Activated CD8-positive, alpha-beta memory T cell treated with anti-CD3 and anti-CD28 coated beads for 4 hours (primary cell): ENCODE data around the gene SKA1.
"Not testable (repeated sequence)": the region's sequence is repeated elsewhere in the genome, so short reads cannot be mapped to it uniquely, and the experiment has no call there.

Experiments
- DNase-seq, 2 donors: peaks; one replicate each; pipeline ENCODE4 v3.0.0-alpha.2; 2020; ENCODE audit warnings: low read depth in 2 of 2

The SKA1 gene

DNA sequence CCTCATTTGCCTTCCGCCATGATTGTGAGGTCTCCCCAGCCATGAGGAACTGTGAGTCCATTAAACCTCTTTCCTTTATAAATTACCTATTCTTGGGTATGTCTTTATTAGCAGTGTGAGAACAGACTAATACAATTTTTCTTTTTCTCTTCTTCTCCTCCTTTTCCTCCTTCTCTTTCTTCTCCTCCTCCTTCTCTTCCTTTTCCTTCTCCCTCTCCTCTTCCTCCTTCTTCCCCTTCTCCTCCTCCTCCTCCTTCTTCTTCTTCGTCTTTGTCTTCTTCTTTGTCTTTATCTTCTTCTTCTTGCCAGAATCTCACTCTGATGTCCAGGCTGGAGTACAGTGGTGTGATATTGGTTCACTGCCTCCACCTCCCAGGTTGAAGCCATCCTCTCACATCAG is 20.2 kb downstream of the SKA1 start:
- DNase-seq, result no peak

DNA sequence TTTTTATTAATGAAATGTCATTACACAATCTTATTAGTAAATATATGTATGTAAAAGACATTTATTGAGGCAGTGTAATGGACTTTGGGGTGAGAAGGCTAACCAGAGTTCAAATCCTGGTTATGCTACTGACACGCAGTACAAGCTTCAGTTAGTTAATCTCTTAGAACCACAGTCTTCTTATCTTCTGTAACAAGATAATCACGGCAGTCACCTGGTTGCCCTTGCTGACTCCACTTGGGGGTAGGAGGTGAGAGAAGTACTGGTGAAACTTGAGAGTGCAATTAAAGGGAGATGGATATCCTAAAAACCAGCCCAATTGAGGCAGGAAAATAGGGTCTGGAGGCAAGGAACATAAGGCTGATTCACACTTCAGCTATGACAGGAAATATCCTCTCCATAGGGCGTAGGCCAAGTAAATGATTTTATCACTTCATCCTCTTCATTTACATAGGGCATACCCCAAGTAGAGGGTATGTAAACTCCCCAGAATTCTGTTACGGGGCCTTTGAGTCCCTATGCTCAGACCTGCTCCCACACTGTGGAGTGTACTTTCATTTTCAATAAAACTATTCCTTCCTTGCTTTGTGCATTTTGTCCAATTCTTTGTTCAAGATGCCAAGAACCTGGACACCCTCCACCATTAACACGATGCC is 21.3 kb downstream of the SKA1 start:
- DNase-seq, result no peak

DNA sequence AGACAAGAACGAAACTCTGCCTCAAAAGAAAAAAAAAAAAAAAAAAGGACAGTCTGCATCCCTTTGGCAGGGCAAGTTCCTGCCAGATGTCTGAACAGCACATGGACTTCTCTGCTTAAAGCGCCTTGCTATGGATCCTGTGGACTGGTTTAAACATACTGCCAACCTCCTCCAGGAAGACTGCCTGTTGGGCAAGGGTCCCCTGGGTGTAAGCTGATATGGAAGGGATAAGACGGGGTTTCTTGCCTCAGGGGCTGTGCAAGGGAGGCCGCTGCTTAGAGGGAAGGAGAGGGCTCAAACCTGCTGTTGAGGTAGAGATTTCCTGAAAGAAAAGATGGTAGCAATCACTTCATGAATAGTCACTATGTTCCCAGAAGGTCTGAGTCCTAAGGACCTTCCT is 22.2 kb downstream of the SKA1 start:
- DNase-seq, result no peak

DNA sequence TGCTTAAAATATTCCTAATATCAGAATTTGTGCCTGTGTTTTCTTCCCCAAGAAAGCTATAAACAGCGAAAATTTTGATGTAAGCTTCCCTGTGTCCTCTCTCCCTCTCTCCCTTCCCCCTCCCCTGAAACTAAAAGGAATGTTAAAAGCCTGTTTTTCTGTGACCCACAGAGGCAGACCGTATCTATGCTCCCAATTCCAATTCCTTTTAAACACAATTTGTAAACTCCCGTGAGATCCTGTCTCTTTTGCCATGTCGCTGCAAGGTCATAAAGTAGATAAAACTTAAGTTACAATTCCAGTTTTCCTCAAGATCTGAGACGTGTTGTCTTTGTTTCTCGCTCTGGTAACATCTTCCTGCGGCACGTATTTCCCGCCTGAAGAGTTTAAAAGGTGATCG is 23.3 kb downstream of the SKA1 start:
- no peak for DNase-seq

DNA sequence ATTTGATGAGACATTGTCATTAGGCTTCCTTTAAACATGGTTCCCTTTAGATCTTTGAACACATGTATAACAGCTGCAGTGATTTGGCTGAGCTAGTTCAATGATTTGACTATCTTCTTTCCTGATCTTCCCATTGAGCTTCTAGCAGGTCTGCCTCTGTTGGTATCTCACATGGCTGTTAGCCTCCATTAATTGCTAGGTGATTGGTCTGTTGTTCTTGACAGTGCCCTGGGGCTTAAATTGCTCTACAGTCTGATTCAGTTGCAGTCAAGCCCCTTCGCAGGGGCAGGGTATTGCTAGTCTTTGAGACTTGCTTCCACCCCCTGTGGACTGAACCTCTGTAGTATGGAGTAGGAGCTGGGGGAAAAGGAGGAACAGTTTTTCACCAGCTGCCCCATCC is 24.1 kb downstream of the SKA1 start:
- no peak for DNase-seq

DNA sequence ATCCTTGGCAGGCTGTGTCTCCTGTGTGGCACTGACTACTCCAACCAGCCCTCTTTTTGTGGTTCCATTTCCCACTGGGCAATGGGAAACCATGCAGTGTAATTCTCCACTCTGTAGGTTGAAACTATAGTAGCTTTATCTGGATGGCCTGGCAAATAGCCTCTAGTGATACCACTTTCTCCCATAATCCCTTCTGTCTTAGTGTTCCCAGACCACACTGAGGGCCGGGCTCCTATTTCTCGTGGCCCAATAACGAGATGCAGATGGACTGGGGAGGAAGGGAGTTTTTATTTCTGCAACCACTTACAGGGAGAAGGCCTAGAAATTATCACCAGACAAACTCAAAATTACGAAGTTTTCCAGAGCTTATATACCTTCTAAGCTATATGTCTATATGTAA is 24.7 kb downstream of the SKA1 start:
- DNase-seq, result no peak

DNA sequence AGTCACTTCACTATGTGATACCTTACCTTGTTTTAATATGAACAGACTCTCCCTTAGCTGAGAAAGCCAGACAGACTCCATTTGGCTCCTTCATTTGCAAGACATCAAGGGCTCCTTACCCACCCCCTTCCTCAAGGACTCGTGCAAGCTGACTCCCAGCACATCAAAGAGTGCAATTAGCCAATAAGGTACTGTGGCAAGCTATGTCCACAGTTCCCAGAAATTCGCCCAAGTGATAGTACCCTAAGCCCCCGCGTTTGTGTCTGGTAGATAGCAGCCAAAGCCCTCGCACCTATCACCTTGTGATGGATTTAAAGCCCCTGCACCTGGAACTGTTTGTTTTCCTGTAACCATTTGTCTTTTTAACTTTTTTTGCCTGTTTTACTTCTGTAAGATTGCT is 25.6 kb downstream of the SKA1 start:
- not testable (repeated sequence) for DNase-seq

DNA sequence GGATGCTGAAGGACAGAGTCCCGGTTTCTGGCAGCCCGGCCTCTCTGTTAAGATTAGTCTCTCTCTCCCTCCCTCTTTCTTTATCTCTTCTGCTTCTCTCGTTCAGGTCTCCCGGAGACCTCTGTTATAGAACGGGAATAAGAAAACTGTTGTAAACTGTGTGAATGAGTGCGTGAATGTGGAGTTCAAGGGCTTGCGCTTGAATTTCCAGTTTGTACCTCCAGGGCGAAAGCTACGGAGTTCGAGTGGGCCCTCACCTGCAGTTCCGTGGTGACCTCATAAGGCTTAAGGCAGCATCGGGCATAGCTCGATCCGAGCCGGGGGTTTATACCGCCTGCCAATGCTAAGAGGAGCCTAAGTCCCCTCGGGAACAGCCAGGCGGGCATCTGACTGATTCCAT is 26.4 kb downstream of the SKA1 start:
- DNase-seq, result no peak

DNA sequence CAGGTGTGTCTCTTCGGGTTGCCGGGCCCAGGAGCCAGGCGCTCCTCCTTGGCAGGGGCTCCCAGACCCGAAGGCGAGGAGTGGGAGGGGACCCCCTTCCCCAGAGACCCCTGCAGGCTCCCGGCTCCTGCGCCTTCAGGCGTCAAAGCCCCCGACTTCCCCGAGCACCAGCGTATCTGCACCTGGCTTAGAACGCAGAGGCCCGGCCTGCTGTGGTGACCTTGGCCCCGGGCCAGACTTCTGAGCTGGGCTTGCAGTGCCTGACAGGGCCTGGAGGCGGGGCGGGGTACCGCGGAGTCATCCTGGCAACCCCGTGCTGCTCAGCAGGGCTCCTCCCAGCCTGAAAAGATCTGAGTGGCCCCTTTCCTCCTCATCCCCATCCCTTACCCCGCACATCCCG is 27.0 kb downstream of the SKA1 start:
- no peak for DNase-seq

DNA sequence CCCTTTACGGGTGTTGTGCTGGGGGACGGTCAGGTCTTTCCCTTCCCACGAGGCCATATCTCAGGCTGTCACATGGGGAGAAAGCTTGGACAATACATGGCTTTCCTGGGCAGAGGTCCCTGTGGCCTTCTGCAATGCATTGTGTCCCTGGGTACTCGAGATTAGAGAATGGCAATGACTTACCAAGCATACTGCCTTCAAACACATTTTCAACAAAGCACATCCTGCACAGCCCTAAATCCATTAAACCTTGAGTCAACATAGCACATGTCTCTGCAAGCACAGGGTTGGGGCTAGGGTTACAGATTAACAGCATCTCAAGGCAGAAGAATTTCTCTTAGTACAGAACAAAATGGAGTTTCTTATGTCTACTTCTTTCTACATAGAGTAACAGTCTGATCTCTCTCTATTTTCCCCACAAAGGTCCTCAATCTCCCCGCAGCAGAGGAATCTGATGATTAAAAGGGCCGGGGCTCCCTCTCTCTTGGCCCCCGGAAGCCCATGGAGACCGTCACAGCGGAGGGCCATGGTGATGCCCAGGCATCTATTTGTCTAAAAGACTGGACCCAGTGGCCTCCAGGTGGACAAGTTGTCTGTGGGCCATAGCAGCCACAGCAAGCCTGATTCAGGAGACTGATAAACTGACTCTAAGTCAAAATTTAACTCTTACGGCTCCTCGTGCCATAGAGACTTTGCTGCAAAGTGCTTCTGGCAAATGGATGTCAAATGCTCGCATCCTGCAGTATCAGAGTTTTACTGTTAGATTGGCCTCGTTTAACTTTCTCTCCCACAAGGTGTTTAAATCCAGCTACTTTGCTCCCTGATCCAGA is 30.1 kb downstream of the SKA1 start:
- not testable (repeated sequence) for DNase-seq

DNA sequence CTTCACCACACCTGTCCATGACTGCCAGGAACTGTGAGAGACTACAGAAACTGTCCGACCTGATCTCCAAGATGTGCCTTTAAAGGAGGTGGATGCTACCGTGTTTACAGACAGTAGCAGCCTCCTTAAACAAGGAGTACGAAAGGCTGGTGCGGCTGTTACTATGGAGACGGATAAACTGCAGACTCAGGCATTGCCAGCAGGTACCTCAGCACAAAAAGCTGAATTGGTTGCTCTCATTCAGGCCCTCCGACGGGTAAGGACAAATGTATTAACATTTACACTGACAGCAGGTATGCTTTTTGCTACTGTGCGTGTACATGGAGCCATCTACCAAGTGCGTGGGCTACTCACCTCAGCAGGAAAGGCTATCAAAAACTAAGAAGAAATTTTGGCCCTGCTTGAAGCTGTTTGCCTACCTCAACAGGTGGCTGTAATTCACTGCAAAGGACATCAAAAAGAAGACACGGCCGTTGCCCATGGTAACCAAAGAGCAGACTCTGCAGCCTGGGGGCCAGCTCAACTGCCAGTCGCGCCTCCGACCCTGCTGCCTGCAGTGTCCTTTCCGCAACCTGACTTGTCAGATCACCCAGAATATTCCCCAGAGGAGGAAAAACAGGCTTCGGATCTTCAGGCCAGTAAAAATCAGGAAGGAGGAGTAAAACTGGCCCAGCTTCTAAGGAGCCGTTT is 30.9 kb downstream of the SKA1 start:
- DNase-seq, result no peak

DNA sequence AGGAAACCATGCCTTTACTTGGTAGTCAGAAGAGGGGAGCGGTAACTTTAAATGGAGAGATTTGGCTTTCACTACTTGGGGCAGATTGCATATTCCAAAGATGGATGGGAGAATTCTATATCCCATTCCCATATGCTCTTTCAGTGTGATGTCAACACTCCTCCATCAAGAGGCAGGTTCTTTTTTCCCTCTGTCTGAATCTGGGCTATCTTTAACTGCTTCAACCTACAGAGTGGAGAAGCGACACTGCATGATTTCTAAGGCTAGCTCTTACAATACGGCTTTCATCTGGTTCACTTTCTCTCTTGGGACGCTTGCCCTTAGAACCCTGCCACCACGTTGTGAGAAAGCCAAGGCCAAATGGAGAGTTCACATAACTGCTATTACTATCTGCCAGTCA is 34.4 kb downstream of the SKA1 start:
- DNase-seq, result no peak

DNA sequence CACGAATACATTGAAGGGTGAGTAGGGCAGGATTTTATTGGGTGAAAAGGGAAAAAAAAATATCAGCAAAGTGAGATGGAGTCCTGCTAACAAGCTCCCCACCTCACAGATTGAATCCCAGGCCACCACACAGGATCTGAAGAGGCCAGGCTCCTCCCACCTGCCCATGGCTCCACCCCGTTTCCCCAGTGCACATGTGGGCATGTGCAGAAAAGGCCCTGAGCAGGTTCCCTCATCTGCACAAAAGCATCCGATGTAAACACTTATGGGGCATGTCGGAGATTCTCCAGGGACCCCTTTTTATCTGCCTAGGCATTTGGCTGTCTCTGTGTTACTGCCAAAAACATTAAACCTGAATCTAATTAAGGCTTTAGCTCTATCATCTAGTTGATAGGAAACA is 35.2 kb downstream of the SKA1 start:
- DNase-seq, result no peak

DNA sequence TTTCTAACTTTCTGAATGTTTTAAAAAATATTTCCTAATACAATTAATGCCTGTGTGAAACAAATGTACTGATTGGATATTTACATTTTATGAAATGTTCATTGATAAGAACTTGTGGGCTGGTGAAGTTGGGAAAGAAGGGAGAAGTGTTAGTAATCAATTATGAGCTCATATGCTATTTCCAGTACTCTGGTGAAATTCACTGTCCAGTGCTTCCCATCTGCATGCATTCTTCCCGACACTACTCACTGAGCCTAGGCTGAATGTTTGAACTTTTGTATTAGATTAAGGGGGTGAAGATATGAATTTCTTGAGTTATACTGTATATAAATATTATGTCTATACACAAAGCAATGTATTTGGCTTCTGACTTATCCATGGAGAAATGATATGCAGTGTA is 36.0 kb downstream of the SKA1 start:
- no peak for DNase-seq

DNA sequence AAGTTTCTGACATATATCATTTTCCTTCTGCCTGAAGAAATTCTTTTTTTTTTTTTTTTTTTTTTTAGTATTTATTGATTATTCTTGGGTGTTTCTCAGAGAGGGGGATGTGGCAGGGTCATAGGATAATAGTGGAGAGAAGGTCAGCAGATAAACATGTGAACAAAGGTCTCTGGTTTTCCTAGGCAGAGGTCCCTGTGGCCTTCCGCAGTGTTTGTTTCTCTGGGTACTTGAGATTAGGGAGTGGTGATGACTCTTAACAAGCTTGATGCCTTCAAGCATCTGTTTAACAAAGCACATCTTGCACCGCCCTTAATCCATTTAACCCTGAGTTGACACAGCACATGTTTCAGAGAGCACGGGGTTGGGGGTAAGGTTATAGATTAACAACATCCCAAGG is 42.0 kb downstream of the SKA1 start:
- DNase-seq, result not testable (repeated sequence)

DNA sequence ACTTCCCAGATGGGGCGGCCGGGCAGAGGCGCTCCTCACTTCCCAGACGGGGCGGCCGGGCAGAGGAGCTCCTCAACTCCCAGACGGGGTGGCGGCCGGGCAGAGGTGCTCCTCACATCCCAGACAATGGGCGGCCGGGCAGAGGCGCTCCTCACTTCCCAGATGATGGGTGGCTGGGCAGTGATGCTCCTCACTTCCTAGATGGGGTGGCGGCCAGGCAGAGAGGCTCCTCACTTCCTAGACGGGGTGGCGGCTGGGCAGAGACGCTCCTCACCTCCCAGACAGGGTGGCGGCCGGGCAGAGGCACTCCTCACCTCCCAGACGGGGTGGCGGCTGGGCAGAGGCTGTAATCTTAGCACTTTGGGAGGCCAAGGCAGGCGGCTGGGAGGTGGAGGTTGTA is 42.9 kb downstream of the SKA1 start:
- DNase-seq, result not testable (repeated sequence)

DNA sequence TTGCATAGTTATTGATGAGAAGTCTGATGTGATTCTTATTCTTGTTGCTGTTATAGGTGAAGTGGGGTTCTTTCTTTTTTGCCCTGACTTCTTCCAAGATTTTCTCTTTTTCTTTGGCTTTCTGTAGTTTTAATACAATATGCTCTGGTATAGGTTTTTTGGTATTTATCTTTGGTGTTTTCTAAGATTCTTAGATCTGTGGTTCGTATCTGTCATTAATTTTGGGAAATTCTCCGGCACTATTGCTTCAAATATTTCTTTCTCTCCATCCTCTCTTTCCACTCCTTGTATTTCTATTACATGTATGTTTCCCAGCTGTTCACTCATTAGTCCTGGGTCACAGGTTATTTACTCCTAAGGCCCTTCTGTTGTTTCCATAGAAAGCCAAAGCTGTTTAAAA is 43.8 kb downstream of the SKA1 start:
- DNase-seq, result no peak

DNA sequence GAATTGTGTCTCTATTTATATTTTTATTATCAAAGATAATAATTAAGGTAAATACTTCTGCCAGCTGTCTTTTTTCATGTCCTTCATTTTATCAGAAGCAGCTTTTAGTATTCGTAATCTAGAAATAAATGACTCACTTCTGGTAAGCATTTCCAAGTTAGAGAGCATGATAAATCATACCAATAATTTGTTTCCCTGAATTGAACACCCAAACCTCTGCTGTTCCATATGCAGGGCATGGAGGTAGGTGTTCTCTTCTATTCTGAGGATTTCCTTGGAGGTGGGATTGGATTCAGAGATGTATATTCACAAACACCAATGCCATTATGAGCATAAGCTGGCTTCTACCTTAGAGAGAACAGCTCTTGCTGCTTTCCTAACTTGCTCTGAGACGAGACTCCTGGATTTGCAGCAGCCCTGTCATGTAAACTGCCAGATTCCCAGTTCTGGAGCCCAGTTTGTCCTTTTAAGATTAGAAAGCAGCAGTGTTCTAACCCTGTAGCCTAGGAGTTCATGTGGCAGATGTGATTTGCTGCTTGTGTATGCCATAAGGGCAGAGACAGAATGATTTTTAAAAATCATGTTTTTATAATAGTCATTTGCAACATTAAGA is 47.5 kb downstream of the SKA1 start:
- no peak for DNase-seq

DNA sequence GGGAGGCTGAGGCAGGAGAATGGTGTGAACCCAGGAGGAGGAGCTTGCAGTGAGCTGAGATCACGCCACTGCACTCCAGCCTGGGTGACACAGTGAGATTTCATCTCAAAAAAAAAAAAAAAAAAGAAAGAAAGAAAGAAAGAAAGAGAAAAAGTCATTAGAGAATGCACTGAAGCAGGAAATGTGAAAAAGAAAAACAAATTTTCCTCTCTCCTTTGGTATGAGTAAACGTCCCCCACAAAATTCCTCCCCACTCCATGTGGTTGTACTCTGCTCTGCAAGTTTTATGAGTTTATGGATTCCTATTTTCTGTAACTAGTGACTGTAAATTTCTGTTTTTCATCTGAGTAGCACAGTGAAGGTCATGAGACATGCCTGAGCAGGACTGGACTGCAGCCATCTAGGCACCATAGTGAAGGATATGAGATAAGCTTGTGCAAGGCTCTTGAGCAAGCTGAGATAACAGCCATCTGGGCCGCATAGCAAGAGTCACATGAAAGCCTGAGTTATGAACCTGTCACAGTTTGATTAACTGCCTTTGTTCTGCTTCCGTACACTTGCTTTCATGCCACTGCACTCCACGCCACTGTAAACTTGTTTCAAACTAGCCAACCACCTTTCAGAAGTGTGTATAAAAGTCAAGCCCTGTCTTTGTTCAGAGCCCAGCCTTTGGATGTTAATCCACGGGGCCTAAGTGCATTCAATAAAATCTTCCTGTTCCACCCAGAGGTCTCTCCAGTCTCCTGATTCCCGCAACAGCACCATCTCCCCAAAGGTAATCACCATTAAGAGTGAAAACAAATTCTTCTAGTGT is 50.2 kb downstream of the SKA1 start:
- no peak for DNase-seq

DNA sequence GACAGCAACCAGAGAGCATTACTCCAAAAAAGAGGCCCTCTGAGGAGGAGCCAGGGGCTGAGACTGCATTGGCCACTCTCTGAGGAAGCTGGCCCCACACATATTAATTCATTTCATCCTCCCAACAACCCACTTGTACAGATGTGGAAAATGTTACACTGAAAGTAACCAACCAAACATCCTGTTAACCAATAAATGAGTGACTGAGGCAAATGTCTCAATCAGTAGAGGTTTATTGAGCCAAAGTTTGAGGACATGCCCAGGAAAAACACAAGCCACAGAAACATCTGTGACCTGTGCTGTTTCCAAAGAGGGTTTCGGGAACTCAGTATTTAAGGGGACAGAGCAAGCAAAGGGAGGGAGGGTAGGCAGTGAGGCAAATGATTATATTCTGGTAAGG is 53.0 kb downstream of the SKA1 start:
- no peak for DNase-seq

DNA sequence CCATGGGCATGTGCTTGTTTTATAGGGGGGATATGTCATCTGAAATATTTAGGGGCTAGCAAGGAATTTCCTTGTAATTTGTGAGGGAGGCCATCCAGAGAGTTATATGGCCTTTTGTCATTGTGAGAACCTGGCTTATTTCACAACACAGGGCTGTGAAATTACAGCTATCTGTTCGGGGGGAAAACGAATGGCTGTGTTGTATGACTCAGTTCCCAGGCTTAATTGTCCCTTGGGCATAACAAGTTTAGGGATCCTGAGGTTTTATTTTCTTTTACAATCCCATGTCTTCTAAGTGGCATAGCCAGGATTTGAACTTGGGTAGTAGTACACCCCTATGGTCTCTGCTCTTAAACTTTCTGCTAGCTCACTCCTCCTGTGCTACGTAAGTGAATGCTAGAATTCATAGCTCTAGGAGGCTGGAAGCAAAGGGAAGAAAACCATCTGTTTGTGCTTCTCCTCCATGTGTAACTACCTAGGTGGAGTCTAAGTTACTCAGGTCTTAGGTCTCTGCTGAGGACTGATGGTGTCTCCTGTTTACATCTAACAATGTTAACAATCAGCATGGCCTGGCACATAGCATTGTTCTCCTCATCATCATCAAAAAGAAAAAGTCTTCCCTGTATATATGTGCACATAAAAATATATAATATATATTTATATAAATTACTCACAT is 53.8 kb downstream of the SKA1 start:
- DNase-seq, result no peak
